ENCODE results near the gene ALG1L2.

- TF ChIP-seq POLR2A (IDR thresholded peaks at IDR 0.05; ENCODE audit: low read length) = no peak
- no peak for TF ChIP-seq GATA1 (IDR thresholded peaks at IDR 0.05; ENCODE audit: low read depth, low read length)
Measured at GRCh38 chr3:130088061-130088460, 6.4 kb downstream of the ALG1L2 start.

All from erythroblast (primary cell).